Vagina (tissue), 2 donors: ENCODE measurements around the gene COX4I2.

Experiments used
- POLR2A ChIP-seq, 2 donors: fragments of 450-650 bp; IDR thresholded peaks; one replicate each; pipeline ENCODE4 v1.6.1; 2017; ENCODE audit warnings: antibody characterized with exemption in 2 of 2, mild to moderate bottlenecking in 2 of 2, moderate library complexity in 2 of 2
- POLR2AphosphoS5 ChIP-seq, 2 donors: sonication (generic); formaldehyde crosslinking; IDR thresholded peaks; one replicate each; pipeline ENCODE4 v1.9.0; 2017; ENCODE audit warnings: antibody characterized with exemption in 2 of 2, mild to moderate bottlenecking in 2 of 2, low read depth in 1 of 2; ENCODE audit not compliant: insufficient read depth in 1 of 2
- TF ChIP-seq, protein P1 (sequence below), 3 experiments: fragments of 450-650 bp in 2 of 3; fragments of 200-600 bp in 1 of 3; sonication (generic) in 1 of 3; IDR thresholded peaks; one replicate each; pipeline ENCODE4 v1.5.1; 2017 to 2019; ENCODE audit warnings: antibody characterized with exemption in 3 of 3, mild to moderate bottlenecking in 2 of 3, moderate library complexity in 2 of 3

DNA sequence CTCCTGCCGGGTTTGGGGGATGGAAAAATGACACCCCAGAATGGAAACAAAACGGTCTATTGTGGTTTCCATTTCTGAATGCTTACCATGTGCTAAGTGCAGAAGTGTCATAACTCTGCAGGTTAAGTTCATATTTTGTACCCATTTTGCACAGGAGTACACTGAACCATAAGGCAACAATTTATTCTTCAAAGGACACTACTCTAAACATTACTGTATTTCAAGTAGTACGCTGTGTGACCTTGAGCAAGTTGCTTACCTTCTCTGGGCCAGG is 42.4 kb upstream of the COX4I2 start:
- TF ChIP-seq POLR2A (IDR thresholded peaks at IDR 0.05), result no peak
- TF ChIP-seq, protein P1, sequence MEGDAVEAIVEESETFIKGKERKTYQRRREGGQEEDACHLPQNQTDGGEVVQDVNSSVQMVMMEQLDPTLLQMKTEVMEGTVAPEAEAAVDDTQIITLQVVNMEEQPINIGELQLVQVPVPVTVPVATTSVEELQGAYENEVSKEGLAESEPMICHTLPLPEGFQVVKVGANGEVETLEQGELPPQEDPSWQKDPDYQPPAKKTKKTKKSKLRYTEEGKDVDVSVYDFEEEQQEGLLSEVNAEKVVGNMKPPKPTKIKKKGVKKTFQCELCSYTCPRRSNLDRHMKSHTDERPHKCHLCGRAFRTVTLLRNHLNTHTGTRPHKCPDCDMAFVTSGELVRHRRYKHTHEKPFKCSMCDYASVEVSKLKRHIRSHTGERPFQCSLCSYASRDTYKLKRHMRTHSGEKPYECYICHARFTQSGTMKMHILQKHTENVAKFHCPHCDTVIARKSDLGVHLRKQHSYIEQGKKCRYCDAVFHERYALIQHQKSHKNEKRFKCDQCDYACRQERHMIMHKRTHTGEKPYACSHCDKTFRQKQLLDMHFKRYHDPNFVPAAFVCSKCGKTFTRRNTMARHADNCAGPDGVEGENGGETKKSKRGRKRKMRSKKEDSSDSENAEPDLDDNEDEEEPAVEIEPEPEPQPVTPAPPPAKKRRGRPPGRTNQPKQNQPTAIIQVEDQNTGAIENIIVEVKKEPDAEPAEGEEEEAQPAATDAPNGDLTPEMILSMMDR (IDR thresholded peaks at IDR 0.05), result no peak
- no peak for TF ChIP-seq POLR2AphosphoS5 (IDR thresholded peaks at IDR 0.05; ENCODE audit: insufficient read depth in 1 of 2, low read depth in 1 of 2)
